H9 (cell line): Measurements from ENCODE around the gene NCKAP5L. TPM values are rescaled to one million over a fixed set of nuclear protein-coding genes. Genes with fewer than 3 reads are reported as not detected.
A peak's percentile ranks its signal among the peaks of the same experiment; 100 is the strongest.

ENCODE experiments used
- DNase-seq: peaks from one replicate; pipeline ENCODE4 v3.0.0-alpha.2; 2017
- H2AFZ ChIP-seq: one replicate; pipeline ENCODE4 v1.6.1; 2013; ENCODE audit warnings: mild to moderate bottlenecking, low read length, control low read depth, moderate library complexity
- H2AK5ac ChIP-seq: 2 replicates; pipeline ENCODE4 v1.6.1; 2013; ENCODE audit warnings: low read length, control low read depth, mixed read lengths; ENCODE audit not compliant: insufficient read length
- H2BK120ac ChIP-seq: one replicate; pipeline ENCODE4 v1.6.1; 2013; ENCODE audit warnings: low read depth, mild to moderate bottlenecking, low read length, control low read depth, inconsistent platforms; ENCODE audit not compliant: poor library complexity, severe bottlenecking
- H2BK12ac ChIP-seq: 2 replicates; pipeline ENCODE4 v1.6.1; 2013; ENCODE audit warnings: low read length, control low read depth, mixed read lengths, low read depth; ENCODE audit not compliant: insufficient read length
- H2BK15ac ChIP-seq: 2 replicates; pipeline ENCODE4 v1.6.1; 2013; ENCODE audit warnings: low read depth, low read length, control low read depth
- H2BK20ac ChIP-seq: one replicate; pipeline ENCODE4 v1.6.1; 2013; ENCODE audit warnings: low read depth, mild to moderate bottlenecking, low read length, control low read depth, inconsistent platforms; ENCODE audit not compliant: poor library complexity, severe bottlenecking
- H2BK5ac ChIP-seq: 2 replicates; pipeline ENCODE4 v1.6.1; 2013; ENCODE audit warnings: low read length, control low read depth, mixed read lengths; ENCODE audit not compliant: insufficient read length
- H3K14ac ChIP-seq: 2 replicates; pipeline ENCODE4 v1.6.1; 2013; ENCODE audit warnings: low read length, control low read depth; ENCODE audit not compliant: insufficient read depth
- H3K18ac ChIP-seq: 2 replicates; pipeline ENCODE4 v1.6.1; 2013; ENCODE audit warnings: low read depth, mild to moderate bottlenecking, mixed read lengths, low read length, control low read depth; ENCODE audit not compliant: insufficient read length
- H3K23ac ChIP-seq: 2 replicates; pipeline ENCODE4 v1.6.1; 2013; ENCODE audit warnings: low read length, control low read depth, mixed read lengths, low read depth; ENCODE audit not compliant: insufficient read length
- H3K23me2 ChIP-seq: 2 replicates; pipeline ENCODE4 v1.6.1; 2013; ENCODE audit warnings: low read depth, mild to moderate bottlenecking, mixed read lengths, low read length, control low read depth; ENCODE audit not compliant: insufficient read length, poor library complexity, severe bottlenecking
- H3K27ac ChIP-seq: 2 replicates; pipeline ENCODE4 v1.5.1; 2013; ENCODE audit warnings: low read length, control low read depth, mixed read lengths, low read depth; ENCODE audit not compliant: insufficient read length
- H3K27me3 ChIP-seq: 2 replicates; pipeline ENCODE4 v1.6.1; 2013; ENCODE audit warnings: low read length, control low read depth, inconsistent platforms; ENCODE audit not compliant: insufficient read depth
- H3K4ac ChIP-seq: 2 replicates; pipeline ENCODE4 v1.6.1; 2013; ENCODE audit warnings: low read depth, mild to moderate bottlenecking, control low read depth, inconsistent platforms, low read length, moderate library complexity
- H3K4me1 ChIP-seq: 2 replicates; pipeline ENCODE4 v1.6.1; 2013; ENCODE audit warnings: low read length, control low read depth, inconsistent platforms; ENCODE audit not compliant: insufficient read depth
- H3K4me2 ChIP-seq: 2 replicates; pipeline ENCODE4 v1.6.1; 2013; ENCODE audit warnings: low read length, control low read depth, mixed read lengths; ENCODE audit not compliant: insufficient read length, insufficient read depth
- H3K56ac ChIP-seq: 2 replicates; pipeline ENCODE4 v1.6.1; 2013; ENCODE audit warnings: low read depth, mild to moderate bottlenecking, mixed read lengths, low read length, control low read depth; ENCODE audit not compliant: insufficient read length
- H3K79me1 ChIP-seq: 2 replicates; pipeline ENCODE4 v1.6.1; 2013; ENCODE audit warnings: low read depth, mild to moderate bottlenecking, moderate library complexity, low read length, control low read depth, inconsistent platforms; ENCODE audit not compliant: insufficient read depth, poor library complexity, severe bottlenecking
- H3K79me2 ChIP-seq: 2 replicates; pipeline ENCODE4 v1.6.1; 2013; ENCODE audit warnings: low read length, control low read depth, inconsistent platforms; ENCODE audit not compliant: insufficient read depth
- H3K9ac ChIP-seq: 2 replicates; pipeline ENCODE4 v1.6.1; 2013; ENCODE audit warnings: low read length, control low read depth, mixed read lengths; ENCODE audit not compliant: insufficient read length; ENCODE audit errors: extremely low read depth
- H3K9me3 ChIP-seq: one replicate; pipeline ENCODE4 v1.6.1; 2013; ENCODE audit warnings: low read depth, low read length, inconsistent platforms; ENCODE audit not compliant: control insufficient read depth
- H3T11ph ChIP-seq: one replicate; pipeline ENCODE4 v1.6.1; 2013; ENCODE audit warnings: mild to moderate bottlenecking, low read length, control low read depth, inconsistent platforms
- H4K20me1 ChIP-seq: one replicate; pipeline ENCODE4 v1.6.1; 2013; ENCODE audit not compliant: control insufficient read depth, insufficient read length, insufficient read depth
- H4K5ac ChIP-seq: 2 replicates; pipeline ENCODE4 v1.6.1; 2013; ENCODE audit warnings: low read depth, mild to moderate bottlenecking, mixed read lengths, low read length, control low read depth; ENCODE audit not compliant: insufficient read length
- H4K8ac ChIP-seq: replicated peaks from 2 replicates; pipeline ENCODE4 v1.6.1; 2013; ENCODE audit warnings: low read length, control low read depth, mixed read lengths, low read depth; ENCODE audit not compliant: insufficient read length
- H4K91ac ChIP-seq: 2 replicates; pipeline ENCODE4 v1.6.1; 2013; ENCODE audit warnings: low read depth, mild to moderate bottlenecking, moderate library complexity, mixed read lengths, low read length, control low read depth; ENCODE audit not compliant: insufficient read length
- H3K27ac Mint-ChIP-seq, 3 experiments: 2 replicates in 2 of 3; 3 replicates in 1 of 3; pipeline ENCODE4 v1.8.0; 2020 to 2021; ENCODE audit warnings: mixed read lengths in 3 of 3, mild to moderate bottlenecking in 1 of 3, moderate library complexity in 1 of 3
- H3K27me3 Mint-ChIP-seq: 2 replicates; pipeline ENCODE4 v1.8.0; 2021; ENCODE audit warnings: low read depth, mild to moderate bottlenecking, moderate library complexity, mixed read lengths
- H3K36me3 Mint-ChIP-seq, 3 experiments: 2 replicates in 2 of 3; 3 replicates in 1 of 3; pipeline ENCODE4 v1.8.0; 2020 to 2021; ENCODE audit warnings: low read depth in 3 of 3, mixed read lengths in 3 of 3; ENCODE audit not compliant: insufficient read depth in 1 of 3
- H3K4me1 Mint-ChIP-seq, 2 experiments: 2 replicates each; pipeline ENCODE4 v1.8.0; 2020; ENCODE audit warnings: mixed read lengths in 2 of 2
- H3K4me3 Mint-ChIP-seq, 2 experiments: 2 replicates in 1 of 2; 3 replicates in 1 of 2; pipeline ENCODE4 v1.8.0; 2020 to 2021; ENCODE audit warnings: mild to moderate bottlenecking in 2 of 2, mixed read lengths in 2 of 2, moderate library complexity in 1 of 2
- H3K9me3 Mint-ChIP-seq, 2 experiments: 2 replicates in 1 of 2; 3 replicates in 1 of 2; pipeline ENCODE4 v1.8.0; 2020; ENCODE audit warnings: mild to moderate bottlenecking in 2 of 2, mixed read lengths in 2 of 2, moderate library complexity in 1 of 2
- WGBS: extraction: QIAGEN DNeasy Blood & Tissue Kit; methylation state at CpG from one replicate; pipeline ENCODE4 v1.1.7; 2013; ENCODE audit warnings: missing lambda C conversion rate, low lambda C conversion rate, mixed read lengths; ENCODE audit not compliant: insufficient read length; ENCODE audit errors: extremely low coverage; 5-methylcytosine and 5-hydroxymethylcytosine counted together
- total RNA-seq: library from RNA; stranded (reverse); gene quantifications from 2 replicates; pipeline ENCODE4 v1.2.1, GENCODE V29; 2021
- TF ChIP-seq, protein P1 (sequence below): fragments of 200-600 bp; sonication (generic); conservative IDR thresholded peaks from 3 replicates; pipeline ENCODE4 v1.8.0; 2021; ENCODE audit warnings: antibody characterized with exemption, mild to moderate bottlenecking

NCKAP5L gene
- total RNA-seq, 1 experiment from 2014 or later, result 27.7 TPM

DNA sequence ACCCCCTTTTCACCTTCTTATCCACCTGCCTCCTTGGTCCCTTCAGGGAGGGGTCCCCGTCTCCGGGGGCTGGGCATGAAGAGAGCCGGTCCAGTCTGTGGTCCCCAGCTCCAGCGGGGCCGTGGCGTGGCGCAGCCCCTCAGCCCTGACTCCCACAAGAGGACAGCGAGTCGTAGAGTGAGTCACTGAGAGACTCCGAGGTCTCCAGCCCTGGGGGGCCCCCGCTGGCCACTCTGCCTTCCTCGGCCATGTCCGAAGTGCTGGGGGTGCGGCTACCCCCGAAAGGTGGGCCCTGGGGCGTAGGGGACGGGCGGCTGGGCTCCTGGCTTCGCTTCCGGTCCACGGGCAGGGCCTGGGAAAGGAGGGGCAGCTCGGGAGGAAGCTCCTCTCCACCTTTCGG, 36.5 kb downstream of the NCKAP5L start:
- H3K18ac ChIP-seq, result no peak overlapping the region
- Mint-ChIP-seq H3K36me3 (peaks cover 3 to 12% (median 5%) of the 10 kb centered on the region in 3 experiments; a peak in 6 of 7 replicates), H3K27me3 (peaks cover 2% of the 10 kb centered on the region; the same call in 1 of the 2 replicates), H3K4me1 (peaks cover 5 to 11% of the 10 kb centered on the region in 2 experiments), H3K27ac (peak overlapping the region in 1 of 3 experiments; percentile 44; a peak in 1 of 7 replicates), H3K9me3 (peaks cover 5 to 6% of the 10 kb centered on the region in 2 experiments), H3K4me3 (no peak overlapping the region)
- no peaks in the 10 kb centered on the region for H3K9me3 ChIP-seq
- no peaks in the 10 kb centered on the region for H3K79me1 ChIP-seq
- H2BK5ac ChIP-seq, result no peak overlapping the region
- H3K27me3 ChIP-seq, result no peaks in the 10 kb centered on the region
- peak overlapping the region; percentile 24; the same call in 1 of the 2 replicates for H3K4ac ChIP-seq
- H3K79me2 ChIP-seq, result no peaks in the 10 kb centered on the region
- TF ChIP-seq, protein P1, sequence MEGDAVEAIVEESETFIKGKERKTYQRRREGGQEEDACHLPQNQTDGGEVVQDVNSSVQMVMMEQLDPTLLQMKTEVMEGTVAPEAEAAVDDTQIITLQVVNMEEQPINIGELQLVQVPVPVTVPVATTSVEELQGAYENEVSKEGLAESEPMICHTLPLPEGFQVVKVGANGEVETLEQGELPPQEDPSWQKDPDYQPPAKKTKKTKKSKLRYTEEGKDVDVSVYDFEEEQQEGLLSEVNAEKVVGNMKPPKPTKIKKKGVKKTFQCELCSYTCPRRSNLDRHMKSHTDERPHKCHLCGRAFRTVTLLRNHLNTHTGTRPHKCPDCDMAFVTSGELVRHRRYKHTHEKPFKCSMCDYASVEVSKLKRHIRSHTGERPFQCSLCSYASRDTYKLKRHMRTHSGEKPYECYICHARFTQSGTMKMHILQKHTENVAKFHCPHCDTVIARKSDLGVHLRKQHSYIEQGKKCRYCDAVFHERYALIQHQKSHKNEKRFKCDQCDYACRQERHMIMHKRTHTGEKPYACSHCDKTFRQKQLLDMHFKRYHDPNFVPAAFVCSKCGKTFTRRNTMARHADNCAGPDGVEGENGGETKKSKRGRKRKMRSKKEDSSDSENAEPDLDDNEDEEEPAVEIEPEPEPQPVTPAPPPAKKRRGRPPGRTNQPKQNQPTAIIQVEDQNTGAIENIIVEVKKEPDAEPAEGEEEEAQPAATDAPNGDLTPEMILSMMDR, result no peak
- H3K27ac ChIP-seq, result no peak overlapping the region
- no peak overlapping the region for H2BK20ac ChIP-seq
- no peak overlapping the region for H2AFZ ChIP-seq
- no peaks in the 10 kb centered on the region for H4K20me1 ChIP-seq
- no CpG with 5 or more reads among the region's 23 CpGs for WGBS
- no peak overlapping the region for H4K8ac ChIP-seq
- no peak overlapping the region for H4K5ac ChIP-seq
- DNase-seq, result no peak
- no peak overlapping the region for H3K56ac ChIP-seq
- no peaks in the 10 kb centered on the region for H3K23me2 ChIP-seq
- no peak overlapping the region for H4K91ac ChIP-seq
- H3K9ac ChIP-seq, result no peak overlapping the region
- H2BK12ac ChIP-seq, result no peak overlapping the region
- no peak overlapping the region for H2AK5ac ChIP-seq
- H3K14ac ChIP-seq, result no peak overlapping the region
- no peak overlapping the region for H3T11ph ChIP-seq
- H3K4me1 ChIP-seq, result no peaks in the 10 kb centered on the region; the same call in 1 of the 2 replicates
- H2BK15ac ChIP-seq, result no peak overlapping the region
- no peak overlapping the region for H2BK120ac ChIP-seq
- H3K23ac ChIP-seq, result no peak overlapping the region
- no peak overlapping the region for H3K4me2 ChIP-seq
